ENCODE data around the gene GALNTL6.

Gene GALNTL6

DNA sequence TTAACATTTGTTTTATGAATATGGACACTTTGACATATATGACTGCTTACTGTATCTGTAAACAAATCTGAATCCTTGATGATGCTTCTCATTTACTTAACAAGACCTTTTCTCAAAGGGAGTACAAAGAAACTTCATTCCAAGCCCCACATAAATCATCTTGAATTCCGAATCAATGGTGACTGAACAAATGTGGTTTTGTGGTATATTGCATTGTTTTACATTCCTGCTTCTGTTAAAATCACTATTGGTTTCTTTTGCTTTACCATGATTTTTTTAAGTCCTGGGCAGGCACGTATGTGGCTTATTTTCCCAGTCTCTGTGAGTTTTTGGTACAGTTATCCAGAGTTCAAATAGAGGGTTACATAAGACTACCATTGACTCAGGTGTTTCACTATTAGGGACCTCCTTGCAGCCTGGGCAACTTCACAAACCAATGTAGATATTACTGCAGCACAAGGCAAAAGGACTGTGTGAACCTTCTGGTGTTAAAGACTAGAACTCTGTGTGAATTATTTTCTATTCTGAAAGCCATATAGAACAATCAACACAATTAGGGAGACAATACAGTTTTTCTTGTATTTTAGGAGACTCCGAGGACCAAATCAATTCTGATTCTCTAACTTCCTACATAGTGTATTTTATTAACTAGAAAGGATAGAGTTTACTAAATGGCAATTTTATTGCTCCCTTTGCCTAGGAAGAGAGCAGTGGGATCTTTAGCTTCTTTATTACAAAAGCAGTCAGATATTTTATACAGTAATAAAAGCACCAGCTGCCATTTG, 196.4 kb downstream of the GALNTL6 start:
- no peak for FAIRE-seq

DNA sequence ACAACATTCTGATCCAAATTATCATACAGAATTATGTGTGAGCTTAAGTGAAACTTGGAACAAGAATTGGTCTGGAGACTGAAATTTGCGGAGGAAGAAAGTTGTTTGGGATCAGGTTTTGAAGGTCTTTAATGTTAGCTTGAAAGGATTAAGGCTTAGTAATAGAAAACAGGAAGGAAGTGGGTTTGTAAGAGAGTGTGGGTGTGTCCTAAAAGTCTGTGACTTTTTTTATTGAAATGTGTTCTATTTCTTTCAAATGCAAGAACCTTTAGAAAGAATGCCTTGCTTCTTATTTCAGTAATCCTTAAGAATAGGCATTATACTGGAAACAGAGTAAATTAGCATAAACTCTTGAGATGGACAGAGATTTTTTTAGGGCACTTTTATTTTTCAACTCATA, 198.0 kb downstream of the GALNTL6 start:
- no peak for FAIRE-seq

DNA sequence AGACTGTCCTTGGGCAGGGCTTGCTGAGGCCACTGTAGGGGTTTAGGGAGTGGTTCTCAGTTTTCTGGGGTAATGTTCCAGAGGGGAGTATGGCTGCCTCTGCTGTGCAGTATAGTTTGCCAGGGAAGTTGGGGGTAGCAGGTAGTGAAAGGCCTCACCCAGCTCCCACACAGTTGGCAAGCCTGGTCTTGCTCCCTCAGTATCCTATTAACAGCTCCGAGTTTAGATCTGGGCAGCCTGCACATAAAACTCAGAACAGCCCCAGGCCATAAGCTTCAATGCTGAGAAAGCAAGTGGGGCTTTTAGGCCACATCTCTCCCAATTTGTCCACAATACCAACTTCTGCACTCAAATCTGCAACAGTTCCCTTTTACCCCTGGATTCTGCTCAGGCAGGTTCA, 205.2 kb downstream of the GALNTL6 start:
- FAIRE-seq = no peak

DNA sequence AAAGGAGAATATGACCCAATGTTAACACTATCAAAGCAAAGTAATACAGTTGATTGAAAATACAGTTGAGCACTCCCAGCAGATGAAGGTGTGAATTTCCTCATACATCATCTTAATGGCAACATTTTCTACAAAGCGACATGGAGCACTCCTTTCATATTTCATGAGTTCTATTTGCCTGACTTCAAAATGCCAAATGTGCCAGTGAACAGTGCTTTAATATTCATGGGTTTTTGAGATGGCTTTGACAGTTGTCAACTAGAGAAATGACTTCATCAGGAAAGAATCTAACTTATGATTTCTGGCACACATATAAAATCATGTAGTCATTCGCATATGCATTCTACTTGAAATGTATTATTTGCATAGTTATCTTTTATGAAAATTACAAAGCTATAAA, 222.4 kb downstream of the GALNTL6 start:
- no peak for FAIRE-seq

DNA sequence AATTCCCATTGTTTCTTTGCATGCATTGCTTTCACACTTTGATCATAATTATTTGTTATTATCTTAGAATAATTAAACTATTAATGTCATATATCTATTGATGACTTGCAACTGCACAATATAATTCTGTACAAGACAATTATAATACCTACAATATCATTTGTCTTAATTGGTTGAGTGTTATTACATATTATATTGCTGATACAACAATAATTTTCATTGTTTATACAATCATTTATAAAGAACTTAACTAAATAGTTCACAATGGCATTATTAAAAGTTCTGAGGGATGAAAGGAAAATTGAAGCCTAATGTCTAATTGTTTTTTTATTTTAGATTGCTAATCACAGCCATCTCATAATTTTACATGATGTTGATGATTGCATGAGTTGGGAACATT, 227.6 kb downstream of the GALNTL6 start:
- no peak for FAIRE-seq

DNA sequence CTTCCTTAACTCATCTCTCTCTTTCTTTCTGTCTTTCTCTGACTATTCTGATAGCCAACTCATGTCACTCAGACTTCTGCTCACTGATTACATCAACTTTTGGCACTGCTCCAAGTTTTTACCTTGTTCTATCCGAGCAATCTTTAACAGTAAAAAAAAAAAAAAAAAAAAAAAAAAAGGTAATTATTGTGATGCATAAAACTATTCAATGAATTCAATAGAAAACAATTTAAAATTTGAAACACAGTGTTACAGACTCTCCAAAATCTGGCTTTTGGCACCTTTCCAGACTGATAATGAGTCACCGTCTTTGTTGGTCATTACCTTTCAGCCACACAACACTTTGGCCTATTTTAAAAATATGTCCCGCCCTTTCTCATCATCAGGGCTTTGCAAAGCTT, 229.5 kb downstream of the GALNTL6 start:
- no peak for FAIRE-seq

DNA sequence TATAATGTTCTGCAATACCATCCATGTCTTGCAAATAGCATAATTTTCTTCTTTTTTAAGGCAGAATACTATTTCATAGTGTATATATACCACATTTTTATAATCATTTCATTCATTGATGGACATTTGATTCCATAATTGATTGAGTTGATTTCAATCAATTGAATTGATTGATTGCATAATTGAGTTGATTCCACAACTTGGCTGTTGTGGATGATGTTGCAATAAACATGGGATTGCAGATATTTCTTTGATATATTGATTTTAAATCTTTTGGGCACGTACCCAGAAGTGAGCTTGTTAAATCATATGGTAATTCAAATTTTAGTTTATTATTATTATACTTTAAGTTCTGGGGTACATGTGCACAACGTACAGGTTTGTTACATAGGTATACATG, 232.8 kb downstream of the GALNTL6 start:
- FAIRE-seq = no peak

DNA sequence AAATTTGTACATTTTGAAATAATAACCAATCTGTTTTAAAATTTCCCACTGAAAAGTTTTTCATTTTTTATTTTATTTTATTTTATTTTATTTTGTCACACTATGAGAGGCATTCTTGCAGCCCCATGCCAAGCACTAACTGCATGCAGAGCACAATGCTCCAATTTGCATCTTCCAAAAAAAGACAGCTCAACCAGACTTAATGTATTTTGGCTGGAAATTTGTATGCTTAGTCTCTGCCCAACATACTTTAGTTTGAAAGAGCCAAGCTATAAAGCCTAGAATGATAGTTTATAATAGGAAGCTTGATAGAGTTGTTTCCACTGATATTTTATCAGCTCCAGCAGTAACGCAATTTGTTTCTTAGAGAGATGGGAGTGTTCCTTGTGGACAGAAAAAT, 235.5 kb downstream of the GALNTL6 start:
- FAIRE-seq = no peak

DNA sequence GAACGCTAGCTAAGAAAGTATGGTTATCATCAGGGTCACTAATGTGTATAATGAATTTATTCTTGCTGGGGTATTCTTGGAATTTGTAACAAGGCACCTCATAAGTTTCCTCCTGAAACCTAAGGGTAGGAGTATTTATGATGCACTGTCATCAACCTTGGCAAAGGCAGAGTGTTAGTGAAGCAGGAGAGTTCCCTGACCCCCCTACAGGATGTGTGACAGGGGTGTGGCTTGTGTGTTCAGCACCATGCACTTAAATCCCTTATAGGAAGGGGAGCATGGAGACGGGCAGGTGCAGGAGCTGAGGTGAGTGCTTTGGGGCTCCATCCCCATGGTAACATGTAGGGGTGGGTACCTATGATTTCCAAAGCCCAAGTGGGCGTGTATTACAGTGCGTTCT, 237.7 kb downstream of the GALNTL6 start:
- no peak for FAIRE-seq

DNA sequence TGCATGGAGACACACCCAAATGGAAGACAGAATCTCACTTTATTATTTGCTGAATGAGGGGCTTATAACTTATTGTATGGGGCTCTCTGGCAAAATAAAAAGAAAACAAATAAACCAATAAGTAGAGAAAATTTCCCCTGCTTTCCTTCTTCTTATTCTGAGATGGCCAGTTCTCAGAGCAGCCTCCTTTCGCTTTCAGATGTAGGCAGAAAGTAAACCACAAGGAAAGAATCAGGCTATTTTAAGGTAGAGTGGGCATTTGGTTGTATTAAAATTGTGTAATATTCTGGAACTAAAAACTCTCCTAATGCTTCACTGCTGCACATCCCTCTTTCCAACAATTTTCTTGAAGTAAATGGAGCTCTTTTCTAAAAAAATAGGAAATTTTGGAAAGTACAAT, 241.8 kb downstream of the GALNTL6 start:
- no peak for FAIRE-seq

DNA sequence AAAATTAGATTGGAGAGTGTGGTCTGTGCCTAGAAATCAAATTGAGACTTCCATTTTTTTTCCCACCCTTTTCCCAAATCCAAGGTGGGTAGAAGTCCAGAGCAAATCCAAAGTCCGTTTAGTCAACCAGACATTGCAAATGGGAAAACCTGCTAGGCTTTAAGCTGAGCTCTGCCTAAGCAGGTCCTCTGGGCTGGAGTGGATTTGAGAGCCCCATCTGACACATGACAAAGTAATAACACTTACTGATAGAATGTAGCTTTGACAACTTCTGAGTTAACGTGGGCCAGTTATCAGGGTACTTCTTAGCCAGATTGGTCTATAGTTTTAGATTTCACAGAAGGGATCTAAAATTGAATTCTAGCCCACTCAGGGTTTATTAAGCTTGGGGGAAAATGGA, 242.3 kb downstream of the GALNTL6 start:
- FAIRE-seq = no peak

DNA sequence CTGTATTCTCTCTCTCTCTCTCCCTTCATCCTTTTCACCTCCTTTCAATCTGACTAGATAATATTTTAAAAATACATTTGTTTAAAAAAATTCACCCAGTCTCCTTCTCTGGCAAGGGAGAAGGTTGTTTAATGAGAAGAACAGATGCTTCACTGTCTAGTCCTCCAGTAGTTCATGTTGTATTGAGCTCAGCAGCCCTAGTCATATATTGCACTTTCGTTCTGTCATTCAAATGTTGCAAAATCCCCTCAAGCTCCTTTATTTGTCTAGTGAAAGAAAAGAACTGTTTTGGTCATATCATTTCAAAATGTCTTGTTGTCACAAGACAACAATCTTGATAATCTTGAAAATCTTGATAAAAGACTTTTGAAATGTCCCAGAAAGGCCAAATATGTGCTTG, 248.0 kb downstream of the GALNTL6 start:
- no peak for FAIRE-seq

DNA sequence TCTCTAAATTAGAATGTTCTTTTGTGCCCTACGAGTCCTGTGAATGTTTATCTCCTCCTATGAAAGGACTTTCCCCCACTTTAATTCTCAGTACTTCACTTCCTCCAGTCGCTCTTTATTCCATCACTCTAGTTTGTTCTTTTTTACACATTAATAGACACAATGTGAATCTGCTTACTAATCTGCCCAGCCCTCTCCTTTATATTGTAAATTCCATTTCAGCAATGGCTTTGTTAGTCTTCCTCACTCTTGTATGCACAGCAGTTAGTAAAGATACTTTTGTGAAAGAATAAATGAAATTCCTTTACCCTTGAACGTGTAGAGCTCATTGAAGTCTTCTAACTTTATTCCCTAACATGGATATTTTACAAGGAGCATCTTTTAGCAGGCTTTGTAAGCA, 255.3 kb downstream of the GALNTL6 start:
- no peak for FAIRE-seq

DNA sequence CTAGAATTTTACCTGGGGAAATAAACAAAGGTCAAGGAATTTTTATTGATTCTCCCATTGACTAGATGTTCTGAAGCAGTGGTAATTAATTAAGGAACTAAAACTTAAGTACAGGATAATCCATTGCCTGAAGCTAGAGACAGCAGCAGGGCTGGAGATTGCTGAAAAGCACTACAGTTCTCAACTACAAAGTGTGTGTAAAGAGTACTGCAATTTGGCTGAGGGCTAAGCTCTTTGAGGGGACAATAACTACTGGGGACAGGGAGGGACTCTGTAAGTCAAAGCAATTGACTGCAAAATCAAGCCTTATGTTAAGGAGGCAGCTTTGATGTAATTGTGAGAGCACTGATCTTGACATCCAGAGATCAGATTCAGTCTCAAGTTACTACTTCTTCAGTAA, 260.4 kb downstream of the GALNTL6 start:
- FAIRE-seq = no peak

DNA sequence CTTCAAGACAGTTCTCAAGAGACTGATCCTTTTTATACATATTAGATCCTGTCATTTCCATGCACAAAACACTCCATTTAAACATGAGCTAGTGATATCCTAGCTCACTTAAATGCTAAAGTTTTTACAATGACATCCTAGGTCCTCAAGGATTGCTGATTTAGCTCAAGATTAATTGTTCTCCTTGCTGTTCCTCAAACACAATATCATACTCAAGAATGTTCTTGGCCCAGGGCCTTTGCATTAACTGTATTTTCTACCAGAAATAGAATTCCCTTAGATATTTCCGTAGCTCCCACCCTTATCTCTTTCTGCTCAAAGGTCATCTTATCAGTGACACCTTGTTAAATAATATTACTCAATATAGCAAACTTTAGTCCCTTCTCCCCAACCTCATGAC, 270.1 kb downstream of the GALNTL6 start:
- no peak for FAIRE-seq

DNA sequence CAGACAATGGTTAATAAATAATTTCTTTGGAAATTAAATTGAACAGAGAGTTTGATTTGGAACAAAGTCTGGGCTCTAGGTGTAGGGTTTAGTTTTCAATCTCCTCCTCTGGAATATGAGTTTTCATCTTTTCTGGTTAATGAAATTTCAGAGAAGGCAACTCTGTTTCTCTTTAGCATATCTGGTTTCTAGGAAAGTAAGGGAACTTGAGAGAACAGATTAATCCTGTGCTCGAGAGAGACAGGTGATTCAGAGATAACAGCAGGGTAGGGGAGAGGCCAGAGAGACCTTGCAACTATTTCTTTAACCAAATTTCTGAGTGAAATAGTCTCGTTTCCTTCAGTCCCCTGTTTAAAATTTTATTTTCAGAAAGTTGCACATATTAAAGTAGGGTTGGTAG, 275.4 kb downstream of the GALNTL6 start:
- FAIRE-seq = no peak

DNA sequence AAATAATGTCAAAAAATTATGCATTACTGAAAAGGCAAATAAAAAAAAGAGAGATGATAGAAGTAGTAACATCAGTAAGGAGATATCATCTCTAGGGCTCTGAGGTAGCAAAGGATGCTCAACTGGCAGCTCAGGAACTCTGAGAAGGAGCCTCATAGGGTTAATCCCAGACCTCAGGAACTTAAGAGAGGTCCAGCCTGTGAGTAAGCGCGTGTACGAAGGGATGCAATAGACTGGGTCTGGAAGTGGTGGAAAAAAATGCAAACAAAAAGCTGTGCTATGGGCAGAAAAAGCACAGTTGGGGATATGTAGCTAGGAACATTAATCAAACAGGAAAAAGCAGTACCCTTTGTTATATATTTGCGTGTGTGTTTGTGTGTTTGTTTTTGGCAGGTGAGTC, 282.0 kb downstream of the GALNTL6 start:
- no peak for FAIRE-seq

DNA sequence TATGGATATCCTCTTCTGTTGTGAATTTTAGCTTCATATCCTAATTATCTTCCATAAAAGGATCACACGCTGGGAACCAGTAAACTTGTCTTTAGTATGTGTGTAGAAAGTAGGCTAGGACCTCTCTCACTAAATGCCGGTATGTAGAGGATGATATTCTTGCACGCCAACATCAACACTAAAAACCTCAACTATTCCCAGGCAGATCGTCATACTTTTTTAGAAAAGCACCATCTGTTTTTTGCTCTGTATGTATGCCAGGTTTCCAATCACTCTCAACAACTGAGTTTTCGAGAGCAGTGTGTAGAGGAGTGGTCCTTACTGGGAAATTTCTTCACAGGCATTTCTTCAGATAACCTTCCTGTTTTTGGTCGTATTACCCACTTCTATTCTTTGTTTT, 283.6 kb downstream of the GALNTL6 start:
- no peak for FAIRE-seq

DNA sequence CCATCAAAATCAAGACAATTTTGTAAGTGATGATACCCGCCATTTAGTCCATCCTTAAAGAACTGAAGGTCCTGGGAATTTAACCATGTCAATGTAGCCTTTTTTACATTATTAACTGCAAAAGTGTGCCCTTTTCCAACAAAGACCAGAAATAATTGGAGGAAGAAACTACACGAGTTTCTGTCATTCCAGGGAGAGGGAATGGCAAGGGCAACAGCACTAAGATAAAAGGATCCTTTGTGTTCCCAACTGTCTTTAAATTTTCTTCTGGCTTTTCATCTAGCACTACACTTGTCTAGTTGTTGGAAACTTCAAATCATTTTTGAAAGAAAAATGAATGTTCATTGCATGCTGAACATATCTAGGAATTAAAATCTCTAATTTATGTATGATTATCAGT, 286.2 kb downstream of the GALNTL6 start:
- FAIRE-seq = no peak

DNA sequence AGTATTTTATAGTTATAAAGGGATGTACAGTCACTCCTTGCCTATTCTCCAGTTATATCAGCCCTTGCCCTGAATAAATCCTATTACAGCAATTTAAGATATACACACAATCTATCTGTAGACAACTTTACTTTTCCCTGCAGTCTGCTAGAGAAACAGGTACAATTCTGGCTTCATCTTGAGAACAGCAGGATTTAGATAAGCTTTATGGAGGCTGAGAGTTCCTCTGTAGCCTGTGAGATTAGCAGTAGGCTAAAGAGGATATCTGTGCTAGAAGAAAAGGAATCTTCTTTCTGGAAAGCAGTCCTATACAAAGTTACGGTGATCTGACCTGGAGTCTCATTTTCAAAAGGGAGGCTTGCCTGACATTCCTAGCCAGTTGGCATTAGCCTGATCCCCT, 290.3 kb downstream of the GALNTL6 start:
- no peak for FAIRE-seq

DNA sequence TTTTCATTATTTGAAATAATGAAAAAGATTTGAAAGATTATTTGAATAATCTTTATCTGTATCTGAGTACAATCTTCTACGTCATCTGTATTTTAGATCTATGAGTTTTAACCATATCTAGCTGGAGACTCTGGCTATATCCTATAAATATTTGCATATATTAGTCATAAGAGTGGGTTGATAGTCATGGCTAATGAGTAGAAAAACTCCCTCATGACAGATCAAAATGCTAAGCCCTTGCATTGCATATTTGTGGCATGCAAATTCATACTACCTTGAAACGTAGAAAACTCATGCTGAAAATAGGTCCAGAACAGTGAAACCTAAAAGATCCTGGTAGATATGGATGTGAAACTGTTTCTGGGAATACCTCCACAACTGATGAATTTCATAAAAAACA, 291.3 kb downstream of the GALNTL6 start:
- no peak for FAIRE-seq

DNA sequence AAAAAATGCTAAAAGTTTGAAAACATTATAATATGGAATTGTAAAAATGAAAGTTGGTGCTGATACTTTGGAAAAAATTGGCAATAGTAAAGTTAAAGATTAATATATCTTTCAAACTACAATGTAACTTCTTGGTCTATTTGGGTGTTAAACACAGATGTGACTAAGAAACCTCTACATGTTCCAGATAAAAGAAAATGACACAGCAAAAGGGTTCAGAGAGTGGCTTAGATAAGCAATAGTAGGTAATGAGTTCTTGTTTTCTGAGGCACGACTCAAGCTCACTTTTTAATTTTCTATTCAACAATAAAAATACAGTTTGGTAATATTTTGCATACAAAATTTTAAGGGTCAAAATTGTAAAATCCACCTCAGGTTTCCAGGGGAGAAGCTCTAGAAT, 292.7 kb downstream of the GALNTL6 start:
- no peak for FAIRE-seq

DNA sequence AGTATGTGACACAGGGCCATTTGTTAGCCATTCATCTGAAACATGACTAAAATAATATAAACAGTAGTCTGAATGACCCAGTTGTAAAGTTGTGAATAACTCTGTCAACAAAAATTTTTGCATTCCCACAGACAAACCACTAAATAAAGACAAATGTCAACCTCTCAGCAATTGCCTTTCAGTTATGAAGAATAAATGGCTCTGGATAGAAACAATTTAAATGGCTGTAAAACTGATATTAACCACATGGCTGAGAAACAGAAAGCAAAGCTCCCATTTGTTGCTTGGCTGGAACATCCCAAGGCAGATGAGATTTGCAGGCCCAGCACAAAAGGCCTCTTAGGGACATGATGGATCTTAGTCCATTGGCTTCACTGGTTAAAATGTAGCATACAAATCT, 296.3 kb downstream of the GALNTL6 start:
- no peak for FAIRE-seq

DNA sequence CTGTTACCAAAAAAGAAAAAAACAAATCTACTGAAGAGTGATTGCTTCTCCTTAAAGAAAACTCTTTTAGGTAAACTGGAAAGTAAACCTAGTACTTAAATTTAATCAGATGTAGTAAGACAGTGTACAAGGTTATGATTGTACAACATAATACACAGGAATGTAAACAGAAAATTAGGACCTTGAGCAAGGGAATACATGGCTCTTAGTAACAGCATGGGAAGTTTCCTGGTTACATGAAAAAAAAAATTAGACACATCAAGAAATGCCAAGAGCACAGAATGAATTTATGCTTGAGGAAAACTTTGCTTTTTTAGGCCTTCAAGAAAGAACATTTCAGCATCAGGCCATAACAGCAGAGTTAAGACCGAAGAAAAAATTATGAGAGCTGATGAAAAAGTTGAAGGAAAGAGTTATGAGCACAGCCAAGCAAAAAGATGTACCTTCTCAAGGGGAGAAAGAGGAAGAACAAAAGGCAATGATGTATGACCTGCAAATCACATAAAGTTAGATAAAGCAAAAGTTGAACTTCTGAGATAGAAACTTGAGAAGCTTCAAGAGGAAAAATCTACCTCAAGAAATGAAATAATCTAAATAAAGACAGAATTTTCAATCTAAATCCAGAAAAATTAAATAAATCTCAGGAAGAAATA, 311.6 kb downstream of the GALNTL6 start:
- FAIRE-seq = no peak

DNA sequence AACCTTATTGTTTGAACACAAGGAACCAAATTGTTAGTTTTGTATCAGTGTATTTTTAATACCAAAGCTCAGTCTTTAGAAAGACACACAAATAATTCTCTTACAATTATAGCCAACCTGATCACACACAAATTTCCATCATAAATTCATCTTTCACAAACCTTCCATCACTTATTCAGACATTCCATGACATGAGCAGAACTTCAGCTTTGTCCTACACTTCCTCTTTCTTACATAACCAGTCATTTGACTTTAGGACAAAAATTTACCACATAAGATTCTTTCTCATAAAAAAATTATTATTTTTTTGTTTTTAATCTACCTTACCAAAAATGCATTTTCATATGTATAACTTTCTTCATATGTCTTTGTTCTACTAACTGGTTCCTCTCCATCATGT, 312.2 kb downstream of the GALNTL6 start:
- FAIRE-seq = no peak
